Breast epithelium (tissue), 3 donors: Measurements from ENCODE around the gene DNAJC3.

Experiments used
- CTCF ChIP-seq, 3 donors: fragments of 450-650 bp; IDR thresholded peaks; one replicate each; pipeline ENCODE4 v1.5.1; 2016 to 2017; ENCODE audit warnings: antibody characterized with exemption in 3 of 3, mild to moderate bottlenecking in 3 of 3, moderate library complexity in 3 of 3
- POLR2A ChIP-seq: fragments of 450-650 bp; IDR thresholded peaks from one replicate; pipeline ENCODE4 v1.6.1; 2016; ENCODE audit warnings: antibody characterized with exemption, mild to moderate bottlenecking, moderate library complexity
- POLR2AphosphoS5 ChIP-seq, 3 donors: sonication (generic); formaldehyde crosslinking; IDR thresholded peaks; one replicate each; pipeline ENCODE4 v1.6.1; 2017; ENCODE audit warnings: antibody characterized with exemption in 3 of 3

- no peak for TF ChIP-seq CTCF (IDR thresholded peaks at IDR 0.05)
- no peak for TF ChIP-seq POLR2A
- no peak for TF ChIP-seq POLR2AphosphoS5 (IDR thresholded peaks at IDR 0.05)
Observed at GRCh38 chr13:95734124-95734523, 57.2 kb downstream of the DNAJC3 start.
